H1 (cell line): ENCODE results near the gene KRTAP5-4. TPM values are rescaled to one million over a fixed set of nuclear protein-coding genes. Genes with fewer than 3 reads are reported as not detected.

Experiments used
- CTCF ChIA-PET: fragments of 300-600 bp; sonication (Branson Sonifier 250); formaldehyde crosslinking; loops from one replicate; lab custom pipeline; 2021; ENCODE audit not compliant: partially characterized antibody; lab: Charles Lee
- POLR2A ChIA-PET: fragments of 300-600 bp; sonication (Branson Sonifier 250); formaldehyde crosslinking; loops from one replicate; lab custom pipeline; 2021; ENCODE audit warnings: inconsistent platforms; ENCODE audit not compliant: partially characterized antibody; lab: Charles Lee
- DNase-seq, 2 experiments: peaks; one replicate each; pipeline versions ENCODE4 v3.0.0 to v3.0.0-alpha.2; 2010 to 2022; ENCODE audit warnings: low spot score in 2 of 2, low read depth in 1 of 2, mixed read lengths in 1 of 2
- FAIRE-seq: peaks from 2 replicates; lab custom pipeline; 2011; peaks lifted over from hg19 to GRCh38; lab: Jason Lieb, UNC
- H2AFZ ChIP-seq: 2 replicates; pipeline ENCODE4 v1.8.1; 2012; ENCODE audit warnings: low read length, inconsistent platforms
- H2AK5ac ChIP-seq: 2 replicates; pipeline ENCODE4 v1.6.1; 2013; ENCODE audit warnings: low read depth, low read length
- H2BK120ac ChIP-seq: replicated peaks from 2 replicates; pipeline ENCODE3; 2013; ENCODE audit warnings: low read depth, low read length, inconsistent platforms
- H2BK12ac ChIP-seq: 2 replicates; pipeline ENCODE4 v1.6.1; 2013; ENCODE audit warnings: low read depth, low read length
- H2BK15ac ChIP-seq: 2 replicates; pipeline ENCODE4 v1.6.1; 2013; ENCODE audit warnings: low read length
- H2BK20ac ChIP-seq: 2 replicates; pipeline ENCODE4 v1.6.1; 2013; ENCODE audit warnings: low read length
- H2BK5ac ChIP-seq: 2 replicates; pipeline ENCODE4 v1.6.1; 2013; ENCODE audit warnings: low read depth, low read length
- H3K14ac ChIP-seq: 2 replicates; pipeline ENCODE4 v1.6.1; 2013; ENCODE audit warnings: inconsistent platforms; ENCODE audit not compliant: insufficient read length
- H3K18ac ChIP-seq: 2 replicates; pipeline ENCODE4 v1.6.1; 2013; ENCODE audit warnings: low read length; ENCODE audit errors: extremely low read depth
- H3K23ac ChIP-seq: 2 replicates; pipeline ENCODE4 v1.6.1; 2013; ENCODE audit warnings: inconsistent platforms; ENCODE audit not compliant: insufficient read length
- H3K23me2 ChIP-seq: 2 replicates; pipeline ENCODE4 v1.6.1; 2013; ENCODE audit warnings: low read depth, low read length
- H3K27ac ChIP-seq: 2 replicates; pipeline ENCODE4 v1.6.1; 2011; ENCODE audit warnings: low read depth, low read length, inconsistent platforms
- H3K27me3 ChIP-seq, 4 experiments: replicated peaks in 1 of 4; 1 replicate in 1 of 4; 2 replicates in 3 of 4; pipeline versions ENCODE4 v1.6.1 to v1.8.1; 2011 to 2013; ENCODE audit warnings: low read length in 3 of 4, mild to moderate bottlenecking in 3 of 4, inconsistent platforms in 2 of 4, mixed read lengths in 2 of 4, moderate library complexity in 1 of 4; ENCODE audit not compliant: control insufficient read depth in 3 of 4, insufficient read depth in 3 of 4; ENCODE audit errors: extremely low read depth in 1 of 4
- H3K36me3 ChIP-seq, 4 experiments: 2 replicates each; pipeline versions ENCODE4 v1.6.1 to v1.8.1; 2011 to 2013; ENCODE audit warnings: mild to moderate bottlenecking in 4 of 4, low read length in 3 of 4, moderate library complexity in 2 of 4, control low read depth in 1 of 4, inconsistent platforms in 1 of 4; ENCODE audit not compliant: insufficient read depth in 4 of 4, control insufficient read depth in 2 of 4
- H3K4ac ChIP-seq: replicated peaks from 2 replicates; pipeline ENCODE3; 2013; ENCODE audit warnings: low read length, low read depth, mixed read lengths, inconsistent platforms; ENCODE audit not compliant: insufficient read length
- H3K4me1 ChIP-seq, 4 experiments: replicated peaks in 1 of 4; 1 replicate in 1 of 4; 2 replicates in 3 of 4; pipeline versions ENCODE4 v1.6.1 to v1.8.1; 2011 to 2013; ENCODE audit warnings: low read length in 3 of 4, inconsistent platforms in 2 of 4, mixed read lengths in 1 of 4; ENCODE audit not compliant: insufficient read depth in 4 of 4, control insufficient read depth in 3 of 4
- H3K4me2 ChIP-seq, 2 experiments: 2 replicates each; pipeline versions ENCODE4 v1.6.1 to v1.8.1; 2011 to 2013; ENCODE audit warnings: low read depth in 2 of 2, low read length in 2 of 2, control low read depth in 1 of 2, inconsistent platforms in 1 of 2, mild to moderate bottlenecking in 1 of 2; ENCODE audit not compliant: insufficient read depth in 1 of 2
- H3K4me3 ChIP-seq, 4 experiments: fragments of 200-600, 300-600 bp in 1 of 4; sonication (generic), shearing (Covaris generic), sonication (Bioruptor Twin) in 1 of 4; 2 replicates each; pipeline versions ENCODE4 v1.5.1 to v1.8.1; 2011 to 2016; ENCODE audit warnings: low read length in 4 of 4, low read depth in 3 of 4, control low read depth in 2 of 4, inconsistent platforms in 2 of 4, mild to moderate bottlenecking in 2 of 4, mixed read lengths in 1 of 4, moderate library complexity in 1 of 4; ENCODE audit not compliant: insufficient read depth in 2 of 4; ENCODE audit errors: extremely low read depth in 1 of 4
- H3K56ac ChIP-seq: replicated peaks from 2 replicates; pipeline ENCODE3; 2013; ENCODE audit warnings: low read depth, mild to moderate bottlenecking, mixed read lengths, low read length, inconsistent platforms; ENCODE audit not compliant: insufficient read length
- H3K79me1 ChIP-seq: 2 replicates; pipeline ENCODE4 v1.6.1; 2013; ENCODE audit warnings: low read depth, low read length, control low read depth
- H3K79me2 ChIP-seq, 2 experiments: 2 replicates each; pipeline versions ENCODE4 v1.6.1 to v1.8.1; 2012 to 2013; ENCODE audit warnings: low read length in 2 of 2, mild to moderate bottlenecking in 2 of 2, inconsistent platforms in 1 of 2; ENCODE audit not compliant: insufficient read depth in 2 of 2, control insufficient read depth in 1 of 2
- H3K9ac ChIP-seq, 4 experiments: replicated peaks in 1 of 4; 1 replicate in 1 of 4; 2 replicates in 3 of 4; pipeline versions ENCODE4 v1.6.1 to v1.8.1; 2011 to 2013; ENCODE audit warnings: low read depth in 3 of 4, low read length in 3 of 4, control low read depth in 2 of 4, mild to moderate bottlenecking in 2 of 4, moderate library complexity in 2 of 4, inconsistent platforms in 1 of 4; ENCODE audit errors: extremely low read depth in 1 of 4
- H3K9me3 ChIP-seq, 2 experiments: 2 replicates each; pipeline versions ENCODE4 v1.6.1 to v1.8.1; 2012 to 2013; ENCODE audit warnings: mild to moderate bottlenecking in 2 of 2, moderate library complexity in 2 of 2, control low read depth in 1 of 2, inconsistent platforms in 1 of 2, low read depth in 1 of 2, low read length in 1 of 2, mixed read lengths in 1 of 2; ENCODE audit not compliant: insufficient read depth in 2 of 2
- H4K20me1 ChIP-seq, 2 experiments: replicated peaks in 1 of 2; 2 replicates each; pipeline versions ENCODE3 to v1.8.1; 2011 to 2013; ENCODE audit warnings: inconsistent platforms in 2 of 2, low read length in 2 of 2, mild to moderate bottlenecking in 1 of 2; ENCODE audit not compliant: insufficient read depth in 2 of 2, control insufficient read depth in 1 of 2
- H4K5ac ChIP-seq: 2 replicates; pipeline ENCODE4 v1.6.1; 2013; ENCODE audit warnings: low read length, low read depth, mixed read lengths, inconsistent platforms; ENCODE audit not compliant: insufficient read length
- H4K8ac ChIP-seq: 2 replicates; pipeline ENCODE4 v1.8.0; 2013; ENCODE audit warnings: mild to moderate bottlenecking, moderate library complexity, low read length, inconsistent platforms; ENCODE audit not compliant: insufficient read depth; ENCODE audit errors: extremely low read depth
- H4K91ac ChIP-seq: replicated peaks from 2 replicates; pipeline ENCODE3; 2013; ENCODE audit warnings: low read length, mixed read lengths, inconsistent platforms; ENCODE audit not compliant: insufficient read length
- ASH2L ChIP-seq: fragments of 200-600, 300-600 bp; sonication (generic); IDR thresholded peaks from one replicate; pipeline ENCODE4 v1.7.1; 2017; ENCODE audit warnings: low read length
- BCL11A ChIP-seq, 2 experiments: IDR thresholded peaks; one replicate each; pipeline ENCODE4 v1.6.1; 2011; ENCODE audit warnings: low read depth in 2 of 2, low read length in 2 of 2, mild to moderate bottlenecking in 2 of 2
- EGR1 ChIP-seq: IDR thresholded peaks from 2 replicates; pipeline ENCODE4 v1.6.1; 2011; ENCODE audit warnings: low read depth, low read length, borderline replicate concordance
- GABPA ChIP-seq: IDR thresholded peaks from 2 replicates; pipeline ENCODE4 v1.6.1; 2011; ENCODE audit warnings: mild to moderate bottlenecking, low read length, moderate library complexity, borderline replicate concordance; ENCODE audit not compliant: insufficient read depth
- HDAC6 ChIP-seq: IDR thresholded peaks from one replicate; pipeline ENCODE4 v1.7.1; 2012; ENCODE audit warnings: low read depth, mild to moderate bottlenecking, inconsistent platforms, low read length, moderate library complexity
- MAFK ChIP-seq: IDR thresholded peaks from 2 replicates; pipeline ENCODE4 v1.6.1; 2012; ENCODE audit warnings: low read depth, mild to moderate bottlenecking, improper control_type of control experiment, low read length
- POLR2A ChIP-seq, 2 experiments: IDR thresholded peaks; 1 replicate in 1 of 2; 2 replicates in 1 of 2; pipeline ENCODE4 v1.6.1; 2011; ENCODE audit warnings: low read depth in 2 of 2, low read length in 2 of 2, mild to moderate bottlenecking in 2 of 2; ENCODE audit errors: control extremely low read depth in 1 of 2
- RXRA ChIP-seq: IDR thresholded peaks from 2 replicates; pipeline ENCODE4 v1.6.1; 2011; ENCODE audit warnings: low read depth, mild to moderate bottlenecking, low read length, moderate library complexity; ENCODE audit not compliant: insufficient read depth
- SRF ChIP-seq: IDR thresholded peaks from 2 replicates; pipeline ENCODE4 v1.6.1; 2011; ENCODE audit warnings: mild to moderate bottlenecking, low read depth, low read length, moderate library complexity
- TAF1 ChIP-seq: IDR thresholded peaks from 2 replicates; pipeline ENCODE4 v1.6.1; 2011; ENCODE audit warnings: mild to moderate bottlenecking, low read depth, low read length
- WGBS, 2 experiments: shearing (Covaris generic) in 1 of 2; methylation state at CpG; one replicate each; pipeline versions ENCODE4 v1.1.6 to v1.1.7; 2013 to 2015; ENCODE audit warnings: low lambda C conversion rate in 2 of 2, mixed read lengths in 2 of 2, inconsistent platforms in 1 of 2, low coverage in 1 of 2, missing lambda C conversion rate in 1 of 2; ENCODE audit not compliant: insufficient replicate concordance in 2 of 2, insufficient coverage in 1 of 2, insufficient read length in 1 of 2; ENCODE audit errors: extremely low coverage in 1 of 2, missing lambda C conversion rate in 1 of 2; 5-methylcytosine and 5-hydroxymethylcytosine counted together
- polyA plus RNA-seq, 7 experiments: library from polyadenylated mRNA; depleted of rRNA in 3 of 7; stranded (reverse) in 5 of 7; unstranded in 2 of 7; fragments of >200 nt in 5 of 7; fragments of 200-250 nt in 2 of 7; gene quantifications; 1 replicate in 5 of 7; 2 replicates in 1 of 7; 4 replicates in 1 of 7; pipeline versions ENCODE4 v1.2.1 to v1.2.3, GENCODE V29; 2011 to 2013; ENCODE audit warnings: missing spikeins in 2 of 7, mixed read lengths in 2 of 7
- total RNA-seq: library from RNA; stranded (reverse); fragmentation: NEBNext Ultra II Directional; extraction: Animal tissue kit (Norgen Biotek cat#: 25700); gene quantifications from 2 replicates; pipeline ENCODE4 v1.2.1, GENCODE V29; 2021
- TF ChIP-seq, protein P1 (sequence below): IDR thresholded peaks from 2 replicates; pipeline ENCODE4 v1.6.1; 2012; ENCODE audit warnings: low read length, inconsistent platforms

The KRTAP5-4 gene
- total and polyA plus RNA-seq, 2 of the 8 experiments (the other 6 are each of a cell fraction or from before 2014, with no cell fraction given): not detected

DNA sequence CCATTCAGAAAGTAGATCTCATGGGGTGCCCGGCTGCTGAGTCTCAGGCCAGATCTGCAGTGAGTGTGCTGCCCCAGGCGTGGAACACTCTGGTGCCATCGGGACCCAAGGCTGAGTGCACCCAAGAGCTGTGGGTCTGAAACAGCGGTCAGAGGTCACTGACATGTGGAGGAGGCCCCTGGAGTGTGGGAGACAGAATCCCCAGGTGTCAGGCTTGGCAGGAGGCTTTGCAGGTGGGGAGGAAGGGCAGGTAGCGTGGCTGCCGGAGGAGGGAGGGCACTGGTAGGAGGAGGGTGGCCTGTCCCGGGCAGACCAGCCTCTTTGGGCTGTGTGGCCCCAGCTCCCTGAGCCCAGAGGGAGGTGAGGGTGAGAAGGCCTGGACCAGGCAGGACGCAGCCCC lies 43.4 kb upstream of the KRTAP5-4 start:
- H2BK12ac ChIP-seq: no peak overlapping the region
- H3K18ac ChIP-seq: no peak overlapping the region
- no peak overlapping the region for H2BK5ac ChIP-seq
- no peak overlapping the region for H2BK15ac ChIP-seq
- ChIA-PET CTCF (no interaction called here), POLR2A (no interaction called here)
- no peak overlapping the region for H3K23ac ChIP-seq
- H3K36me3 ChIP-seq: no peaks in the 10 kb centered on the region
- no peaks in the 10 kb centered on the region for H4K20me1 ChIP-seq
- H3K9ac ChIP-seq: no peak overlapping the region
- no peak overlapping the region for H3K27ac ChIP-seq
- WGBS, 2 experiments: 88% methylated on average over 4 of the region's 8 CpGs; no CpG with 5 or more reads in 1 of the 2 experiments
- H2BK20ac ChIP-seq: no peak overlapping the region
- no peaks in the 10 kb centered on the region for H3K23me2 ChIP-seq
- H3K4ac ChIP-seq: no peak overlapping the region
- H3K79me2 ChIP-seq: no peaks in the 10 kb centered on the region
- H4K91ac ChIP-seq: no peak overlapping the region
- no peaks in the 10 kb centered on the region for H3K79me1 ChIP-seq
- no peaks in the 10 kb centered on the region for H3K9me3 ChIP-seq
- H2BK120ac ChIP-seq: no peak overlapping the region
- no peak overlapping the region for H4K5ac ChIP-seq
- H2AFZ ChIP-seq: no peak overlapping the region
- no peak overlapping the region for H3K56ac ChIP-seq
- H3K14ac ChIP-seq: no peak overlapping the region
- no peak overlapping the region for H2AK5ac ChIP-seq
- H3K4me3 ChIP-seq: no peak overlapping the region
- H3K4me1 ChIP-seq: no peaks in the 10 kb centered on the region
- no peak overlapping the region for H3K4me2 ChIP-seq
- FAIRE-seq (no peak), DNase-seq (no peak)
- H3K27me3 ChIP-seq: peaks cover 0 to 2% (median 0%) of the 10 kb centered on the region in 4 experiments; a peak in 1 of 7 replicates
- H4K8ac ChIP-seq: no peak overlapping the region
- TF ChIP-seq EGR1 (no peak), TAF1 (no peak), SRF (no peak), MAFK (no peak), BCL11A (IDR thresholded peaks at IDR 0.05; ENCODE audit: low read depth in 2 of 2, low read length in 2 of 2) (no peak), POLR2A (IDR thresholded peaks at IDR 0.05; ENCODE audit: control extremely low read depth in 1 of 2, low read depth in 2 of 2, low read length in 2 of 2) (no peak), GABPA (no peak), HDAC6 (no peak), RXRA (no peak), ASH2L (no peak)
- TF ChIP-seq, protein P1, sequence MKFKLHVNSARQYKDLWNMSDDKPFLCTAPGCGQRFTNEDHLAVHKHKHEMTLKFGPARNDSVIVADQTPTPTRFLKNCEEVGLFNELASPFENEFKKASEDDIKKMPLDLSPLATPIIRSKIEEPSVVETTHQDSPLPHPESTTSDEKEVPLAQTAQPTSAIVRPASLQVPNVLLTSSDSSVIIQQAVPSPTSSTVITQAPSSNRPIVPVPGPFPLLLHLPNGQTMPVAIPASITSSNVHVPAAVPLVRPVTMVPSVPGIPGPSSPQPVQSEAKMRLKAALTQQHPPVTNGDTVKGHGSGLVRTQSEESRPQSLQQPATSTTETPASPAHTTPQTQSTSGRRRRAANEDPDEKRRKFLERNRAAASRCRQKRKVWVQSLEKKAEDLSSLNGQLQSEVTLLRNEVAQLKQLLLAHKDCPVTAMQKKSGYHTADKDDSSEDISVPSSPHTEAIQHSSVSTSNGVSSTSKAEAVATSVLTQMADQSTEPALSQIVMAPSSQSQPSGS: no peak
